Heart left ventricle (tissue), 13 donors: ENCODE measurements around the gene REM2.

Source experiments
- CTCF ChIP-seq, 12 donors: fragments of 200-600 bp; sonication (generic) in 4 of 12; IDR thresholded peaks; one replicate each; pipeline versions ENCODE4 v1.5.0 to v1.8.0; 2018 to 2022; ENCODE audit warnings: antibody characterized with exemption in 12 of 12, mild to moderate bottlenecking in 5 of 12
- POLR2A ChIP-seq, 2 donors: fragments of 450-650 bp; IDR thresholded peaks; one replicate each; pipeline ENCODE4 v1.6.1; 2017; ENCODE audit warnings: antibody characterized with exemption in 2 of 2, mild to moderate bottlenecking in 2 of 2, moderate library complexity in 2 of 2
- donor health status: ischemic (EF 13 %, LVEDD 7.1; RV severe dilation, severe dysfunction).
- donor health status: DM: no; HTN: yes; CAD: no.
- donor health status: DM: no; HTN: no; CAD: no.
- donor health status: ischemic (EF 25% LVEDD 6.9; RV normal size, moderate dysfunction).
- donor health status: ischemic (EF 25% LVEDD 5.7; RV mildly dilated, moderate dysfunction).
- donor health status: ischemic (EF 35%, LVEDD 5.7; RV mildly dilated, moderate dysfunction).
- donor health status: nonischemic (EF 11% LVEDD 7.7; RV severe dilation, severe dysfunction).
- donor health status: DM: yes; HTN: yes; CAD: no.
- donor health status: PGD.
- donor health status: ischemic (EF 29% LVEDD 5.4; RV normal size, mild dysfunction).
- donor health status: nonischemic (EF 23%, LVEDD 6.1; RV moderate dilation, normal function).

GRCh38 chr14:22922294-22922693, 39.3 kb downstream of the REM2 start:
- TF ChIP-seq CTCF (IDR thresholded peaks at IDR 0.05) (no peak), POLR2A (IDR thresholded peaks at IDR 0.05) (no peak)
